ENCODE results near the gene GDF2. TPM values are rescaled to one million over a fixed set of nuclear protein-coding genes. Genes with fewer than 3 reads are reported as not detected.

Gene GDF2
- total RNA-seq, 1 experiment from 2014 or later, result not detected

DNA sequence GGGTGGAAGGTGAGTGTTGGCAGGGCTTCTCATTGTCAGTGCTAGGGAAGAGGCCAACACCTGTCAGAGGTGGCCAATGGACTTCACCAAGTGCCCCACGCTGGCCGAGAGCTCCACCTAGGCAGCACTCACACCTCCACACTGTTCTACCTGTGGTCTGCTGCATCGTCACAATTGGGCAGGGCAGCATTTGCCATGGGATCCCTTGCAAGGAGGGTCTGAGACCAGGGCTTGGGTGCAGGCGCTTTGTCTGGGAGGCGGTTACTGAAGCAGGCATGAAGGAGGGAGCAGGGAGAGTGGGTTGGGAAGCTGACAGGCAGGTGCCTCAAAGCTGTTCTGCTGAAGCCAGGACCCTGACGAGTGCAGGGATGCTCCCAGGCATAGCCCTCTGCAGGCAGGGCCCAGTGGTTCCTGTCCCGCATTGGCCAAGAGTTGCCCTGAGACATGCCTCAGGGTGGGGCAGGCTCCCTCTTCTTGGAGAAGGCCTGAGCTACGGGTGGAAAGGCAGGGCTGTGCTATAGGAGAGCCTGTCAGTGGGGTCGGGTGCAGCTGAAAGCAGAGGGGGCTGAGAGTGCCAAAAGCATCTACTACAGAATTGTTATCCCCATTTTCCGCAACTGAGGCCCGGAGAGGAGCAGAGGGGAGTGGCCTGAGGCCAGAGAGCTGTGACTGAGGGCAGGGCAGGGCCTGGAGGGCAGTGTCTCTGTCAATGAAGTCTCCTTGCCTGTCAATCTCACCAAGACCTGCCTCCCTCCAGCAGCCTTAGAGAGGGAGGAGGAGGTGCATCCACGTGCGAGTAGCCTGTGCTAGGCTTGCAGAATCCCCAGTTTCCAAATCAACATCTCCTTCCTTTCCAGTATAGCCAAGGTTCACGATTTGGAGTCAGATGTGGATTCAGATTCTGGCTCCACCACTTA lies 29.9 kb downstream of the GDF2 start:
- no peak for DNase-seq (ENCODE audit: low spot score)

- DNase-seq (ENCODE audit: low spot score), result no peak
Observed at GRCh38 chr10:47353351-47353750, 31.1 kb downstream of the GDF2 start.

DNA sequence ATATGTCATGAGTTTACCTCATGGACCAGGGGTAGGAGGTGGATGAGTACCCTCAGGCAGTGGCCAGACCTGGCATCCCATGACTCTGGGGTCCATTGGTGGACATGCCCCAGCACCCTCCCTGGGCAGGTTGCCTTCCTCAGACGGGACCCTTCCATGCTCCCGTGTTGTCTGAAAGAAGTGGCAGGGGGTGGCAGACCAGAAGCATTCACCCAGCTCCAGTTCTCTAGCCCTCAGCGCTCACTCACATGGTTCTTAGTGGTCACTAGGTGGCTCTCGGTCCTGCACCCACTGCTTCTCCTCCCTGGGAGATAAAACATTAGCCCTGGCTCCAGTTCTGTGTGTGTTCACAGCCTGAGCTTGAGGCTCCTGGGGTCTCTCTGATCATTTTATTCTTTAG lies 31.9 kb downstream of the GDF2 start:
- no peak for DNase-seq (ENCODE audit: low spot score)

DNA sequence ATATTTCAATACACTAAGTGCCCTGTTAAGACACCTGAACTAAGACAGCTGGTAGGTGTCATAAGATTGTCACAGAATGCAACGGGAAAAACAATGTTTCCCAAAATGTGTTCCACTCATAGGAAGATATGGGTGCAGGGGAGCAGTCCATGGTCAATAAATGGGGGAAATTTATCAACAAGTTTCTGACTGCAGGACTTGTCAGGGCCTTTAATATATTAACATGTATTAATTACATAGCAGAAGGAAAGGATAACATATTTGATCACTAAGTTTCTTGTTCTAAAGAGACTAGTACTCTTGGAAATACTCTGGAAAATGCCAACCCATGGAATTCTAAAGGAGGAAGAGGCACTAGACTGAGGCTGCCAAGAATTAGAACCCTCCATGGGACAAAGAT lies 32.6 kb downstream of the GDF2 start:
- DNase-seq (ENCODE audit: low spot score), result no peak

DNA sequence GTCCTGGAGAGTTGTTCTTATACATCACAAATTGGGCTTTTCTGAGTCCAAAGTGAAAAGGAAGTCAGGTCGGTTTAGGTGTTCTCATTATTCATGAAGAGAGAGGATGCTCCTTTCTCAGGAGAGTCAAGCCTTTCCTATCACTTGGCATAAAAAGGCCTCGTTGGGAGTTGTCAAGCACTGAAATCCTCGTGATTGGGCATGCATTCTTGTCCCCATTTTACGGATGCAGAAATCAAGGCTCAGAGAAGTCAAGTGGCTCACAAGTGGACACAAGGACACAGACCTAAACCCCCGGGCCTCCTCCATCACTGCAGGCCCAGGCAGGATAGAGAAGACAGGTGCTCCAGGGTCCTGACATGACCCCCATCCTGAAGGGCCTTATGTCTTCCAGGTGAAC lies 34.5 kb downstream of the GDF2 start:
- no peak for DNase-seq (ENCODE audit: low spot score)

- DNase-seq (ENCODE audit: low spot score), result no peak
Observed at GRCh38 chr10:47357131-47357582, 34.9 kb downstream of the GDF2 start.

DNA sequence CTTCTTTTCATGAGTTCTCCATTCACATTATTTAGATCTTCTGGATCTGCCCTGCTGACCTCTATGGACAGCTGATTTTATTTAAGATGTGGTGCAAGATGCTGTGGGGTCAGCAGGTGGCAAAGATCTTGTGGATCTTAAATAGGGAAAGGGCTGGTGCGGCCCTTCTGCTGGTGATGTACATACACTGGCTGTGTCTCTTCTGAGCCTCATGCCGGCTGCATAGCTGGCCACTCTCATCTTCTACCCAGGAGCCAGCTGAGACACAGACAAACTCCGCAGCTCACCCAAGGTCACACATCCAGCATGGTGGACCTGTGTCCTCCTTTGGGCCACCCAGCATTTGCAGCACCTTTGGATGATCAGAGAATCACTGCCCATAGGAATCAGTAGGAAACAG lies 35.7 kb downstream of the GDF2 start:
- no peak for DNase-seq (ENCODE audit: low spot score)

DNA sequence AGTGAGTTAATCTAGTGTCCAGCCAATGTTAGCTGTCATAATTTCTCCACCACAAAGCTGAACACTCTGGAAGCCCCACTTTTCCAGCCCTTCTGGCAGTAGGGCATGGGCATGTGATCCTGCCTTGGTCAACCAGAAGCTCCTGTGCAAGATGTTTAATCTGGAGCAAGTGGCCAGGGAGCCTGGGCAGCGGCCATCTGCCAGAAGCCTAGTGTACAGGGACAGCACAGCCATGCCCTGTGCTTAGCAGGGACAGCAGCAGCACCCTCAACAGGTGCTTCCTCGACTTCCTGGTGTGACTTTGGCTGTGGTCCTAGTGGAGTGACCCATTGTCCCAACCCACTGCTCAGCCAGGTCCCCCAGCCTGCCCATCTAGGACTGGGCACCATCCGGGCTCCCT lies 36.2 kb downstream of the GDF2 start:
- DNase-seq (ENCODE audit: low spot score), result no peak

DNA sequence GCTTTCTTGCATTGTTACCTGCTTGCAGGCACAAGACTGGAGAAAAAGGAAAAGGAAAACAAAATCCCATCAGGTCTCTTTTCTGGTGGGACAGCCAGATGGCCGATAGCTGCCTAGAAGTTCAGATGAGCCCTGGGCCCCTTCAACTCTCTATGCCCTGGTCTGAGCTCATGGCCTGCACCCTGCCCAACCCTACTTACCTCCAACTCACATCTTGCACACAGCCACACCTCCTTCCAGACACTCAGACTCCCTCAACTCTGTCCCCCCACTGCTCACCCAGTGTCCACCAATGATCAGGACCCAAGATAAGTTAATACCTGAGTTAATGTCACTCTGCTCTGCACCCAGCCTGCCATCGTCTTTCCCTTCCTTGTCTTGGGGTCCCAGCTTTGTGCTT lies 36.8 kb downstream of the GDF2 start:
- DNase-seq (ENCODE audit: low spot score), result no peak

DNA sequence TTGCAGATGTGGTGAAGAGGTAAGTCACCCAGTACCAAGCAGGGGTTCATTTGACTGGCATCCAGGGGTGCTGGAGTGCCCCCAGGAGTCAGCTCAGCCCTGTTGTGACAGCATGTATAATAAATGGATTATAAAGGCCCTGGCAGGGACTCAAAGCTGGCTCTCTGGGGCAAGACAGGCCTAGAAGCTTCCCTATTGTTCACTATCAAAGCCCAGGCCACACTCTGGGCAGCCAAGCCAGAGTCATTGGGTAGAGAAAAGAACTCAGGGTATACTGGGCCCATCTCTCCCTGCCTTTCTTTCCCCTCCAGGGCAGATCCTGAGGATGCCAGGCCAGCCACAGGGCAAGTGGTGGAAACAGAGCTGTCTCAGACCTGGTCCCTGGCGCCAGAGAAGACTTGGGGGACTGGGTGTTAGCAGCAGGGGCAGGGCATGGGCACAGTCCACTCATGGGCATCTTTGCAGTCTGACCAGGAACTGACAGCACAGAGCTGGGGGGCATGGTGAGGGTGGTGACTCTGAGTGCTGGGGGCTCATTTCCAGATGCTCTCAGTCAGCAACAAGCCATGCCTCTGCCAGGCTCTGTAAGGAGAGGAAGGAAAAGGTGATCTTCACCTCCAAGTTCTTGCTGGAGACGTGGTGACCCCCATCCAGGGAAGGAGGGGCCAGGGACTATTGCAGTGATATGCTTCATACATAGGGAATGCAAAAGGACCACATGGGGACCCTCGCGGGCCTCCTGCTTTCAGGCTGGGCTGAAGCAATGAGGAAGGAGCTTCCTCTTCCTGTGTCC lies 37.6 kb downstream of the GDF2 start:
- no peak for DNase-seq (ENCODE audit: low spot score)

GRCh38 chr10:47360419-47361040 lies 38.3 kb downstream of the GDF2 start:
- no peak for DNase-seq (ENCODE audit: low spot score)

DNA sequence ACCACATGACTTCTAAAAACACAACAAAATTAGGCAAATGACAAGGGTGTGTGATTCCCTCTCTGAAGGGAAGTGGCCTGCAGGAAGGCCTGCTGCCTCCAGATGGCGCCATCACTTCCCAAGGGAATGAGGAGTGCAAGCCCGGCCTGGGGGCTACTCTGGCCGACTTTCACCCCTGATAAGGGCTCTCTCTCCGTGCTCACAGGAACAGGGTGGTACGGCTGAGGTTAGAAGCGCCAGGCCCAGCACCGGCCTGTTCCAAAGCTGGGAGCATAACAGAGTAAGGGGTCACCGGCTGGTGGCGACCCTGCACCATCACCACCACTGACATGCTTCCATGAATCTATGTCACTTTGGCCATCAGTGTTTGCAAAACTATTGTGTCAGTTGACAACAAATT lies 39.0 kb downstream of the GDF2 start:
- no peak for DNase-seq (ENCODE audit: low spot score)

DNA sequence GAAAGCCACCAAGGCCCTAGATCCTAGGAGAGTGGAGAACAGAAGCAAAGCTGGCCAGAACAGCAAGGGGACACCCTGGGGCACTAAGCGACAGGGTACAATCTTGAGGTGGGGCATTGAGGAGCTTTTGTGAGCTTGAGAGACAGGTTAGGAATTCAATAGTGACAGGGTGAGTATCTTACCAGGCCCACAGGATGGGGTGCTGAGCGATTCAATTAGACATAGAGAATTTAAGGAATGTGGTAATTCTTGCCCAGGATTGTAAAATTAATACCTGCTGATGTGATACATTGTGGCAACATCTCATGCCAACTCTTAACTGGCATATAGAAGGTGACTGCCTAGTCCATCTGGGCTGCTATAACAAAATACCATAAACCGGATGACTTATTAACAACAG lies 39.9 kb downstream of the GDF2 start:
- peak; percentile 49 for DNase-seq (ENCODE audit: low spot score)

DNA sequence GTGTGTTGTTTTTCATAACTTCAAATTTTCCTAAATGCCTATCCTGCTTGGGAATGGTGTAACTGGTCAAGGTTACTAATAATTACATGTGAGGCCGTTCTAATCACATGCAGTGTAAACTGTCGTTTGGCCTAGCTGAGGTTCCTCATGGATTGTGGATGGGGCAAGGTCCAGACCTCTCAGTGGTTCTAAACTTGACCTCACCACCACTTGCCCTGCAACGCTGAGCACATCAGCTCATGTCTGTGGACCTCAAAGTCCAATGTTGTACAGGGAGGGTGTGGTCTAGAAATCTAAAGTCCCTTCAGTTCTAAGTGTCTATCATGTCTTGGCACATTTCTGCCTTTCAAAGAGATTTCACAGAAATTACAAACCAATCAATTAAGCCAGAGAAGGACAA lies 41.5 kb downstream of the GDF2 start:
- no peak for DNase-seq (ENCODE audit: low spot score)

DNA sequence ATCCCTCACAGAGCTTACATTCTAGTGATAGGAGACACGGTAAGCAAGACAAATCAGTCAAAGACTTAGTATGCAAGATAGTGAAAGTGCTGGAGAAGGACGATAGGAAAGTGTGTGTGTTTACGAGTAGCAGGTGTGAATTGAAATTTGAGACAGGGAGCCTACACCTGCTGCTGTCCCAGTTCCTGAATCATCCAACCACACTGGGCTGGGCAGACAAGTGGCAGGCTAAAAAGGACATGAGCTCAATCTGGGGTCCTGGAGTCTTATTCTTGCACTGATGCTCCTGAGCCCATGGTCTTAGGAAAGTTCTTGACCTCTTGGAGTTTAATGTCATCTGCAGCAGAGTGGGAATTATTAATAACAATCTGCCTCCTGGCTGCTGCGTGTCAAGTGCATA lies 42.1 kb downstream of the GDF2 start:
- DNase-seq (ENCODE audit: low spot score), result no peak

- DNase-seq (ENCODE audit: low spot score), result no peak
Observed at GRCh38 chr10:47364911-47365310, 42.7 kb downstream of the GDF2 start.

DNA sequence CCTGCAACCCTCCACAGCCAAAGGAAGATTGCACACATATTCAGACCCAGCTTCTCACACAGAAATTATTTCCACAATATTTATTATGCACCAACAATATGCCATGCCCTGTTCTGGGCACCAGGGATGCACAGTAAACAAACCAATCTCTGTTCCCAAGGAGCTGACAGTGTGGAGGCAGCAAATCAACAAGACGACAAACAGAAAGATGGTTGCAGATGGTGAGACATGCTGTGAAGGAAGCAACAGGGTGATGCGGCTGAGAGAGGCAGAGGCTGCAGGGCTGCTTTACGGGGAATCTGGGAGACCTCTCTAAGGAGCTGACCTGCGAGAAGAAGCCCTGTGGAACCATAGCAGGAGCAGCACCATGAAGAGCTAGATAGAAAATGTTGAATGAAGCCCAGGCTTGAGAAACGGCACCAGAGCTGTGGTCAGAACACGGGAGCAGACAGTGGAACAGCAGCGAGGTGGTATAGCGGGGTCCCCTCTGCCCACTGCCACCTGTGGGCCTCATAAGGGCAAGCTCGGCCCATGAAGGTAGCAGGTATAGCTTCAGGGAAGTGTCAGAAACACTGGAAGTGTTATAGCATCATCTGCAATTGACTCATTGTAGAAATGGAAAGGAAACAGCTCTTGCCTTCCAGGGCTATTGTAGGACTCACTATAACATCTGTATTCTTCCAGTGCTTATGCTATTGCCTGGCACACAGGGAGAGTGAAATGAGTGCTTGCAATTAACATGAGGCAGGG lies 43.4 kb downstream of the GDF2 start:
- DNase-seq (ENCODE audit: low spot score), result no peak

GRCh38 chr10:47366181-47366631 lies 44.0 kb downstream of the GDF2 start:
- no peak for DNase-seq (ENCODE audit: low spot score)

- no peak for DNase-seq (ENCODE audit: low spot score)
Observed at GRCh38 chr10:47366731-47367460, 44.6 kb downstream of the GDF2 start.

DNA sequence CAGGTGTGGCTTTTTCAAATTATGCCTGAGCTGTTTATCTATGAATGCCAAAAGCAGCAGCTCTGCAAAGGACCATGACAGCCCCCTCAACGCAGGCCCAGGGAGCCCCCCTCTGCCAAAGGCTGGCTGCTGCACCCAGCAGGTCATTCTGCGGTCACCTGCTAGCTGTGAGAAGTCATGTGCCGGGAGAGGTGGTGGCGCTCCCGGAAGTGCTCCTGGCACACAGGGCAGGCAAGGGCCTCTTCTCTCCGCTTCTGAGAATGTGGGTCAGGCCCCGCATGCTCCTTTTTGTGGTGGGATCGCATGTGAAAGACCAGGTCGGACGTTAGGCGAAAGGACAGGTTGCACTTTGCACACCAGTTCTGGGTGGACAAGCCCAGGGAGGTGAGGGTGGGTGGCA lies 45.4 kb downstream of the GDF2 start:
- DNase-seq (ENCODE audit: low spot score), result no peak

Data from A172 (cell line).